Measurements from ENCODE around the gene OPA3.

DNA sequence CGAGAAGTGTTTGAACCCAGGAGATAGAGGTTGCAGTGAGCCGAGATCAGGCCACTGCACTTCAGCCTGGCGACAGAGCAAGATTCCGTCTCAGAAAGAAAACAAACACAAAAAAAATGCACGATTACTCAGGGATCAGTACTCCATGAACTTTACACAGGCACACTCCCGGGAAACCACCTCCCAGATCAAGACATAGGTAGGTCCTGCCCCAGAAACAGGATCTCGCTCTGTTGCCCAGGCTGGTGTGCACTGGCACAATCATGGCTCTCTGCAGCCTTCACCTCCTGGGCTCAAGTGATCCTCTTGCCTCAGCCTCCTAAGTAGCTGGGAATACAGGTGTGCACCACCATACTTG lies 66.2 kb downstream of the OPA3 start:
- TF ChIP-seq EZH2 (IDR thresholded peaks at IDR 0.05; ENCODE audit: insufficient read depth, poor library complexity, severe bottlenecking) (no peak), EZH2phosphoT487 (IDR thresholded peaks at IDR 0.05; ENCODE audit: insufficient read depth, low read depth) (no peak)
